ENCODE data around the gene ALDH1A1. TPM values are rescaled to one million over a fixed set of nuclear protein-coding genes. Genes with fewer than 3 reads are reported as not detected.

The ALDH1A1 gene
- total RNA-seq, 1 experiment from 2014 or later: 2.3 TPM

GRCh38 chr9:72928042-72928507 is 24.8 kb downstream of the ALDH1A1 start:
- Histone ChIP-seq H3K9me2 (ENCODE audit: insufficient read depth) (no peaks in the 10 kb centered on the region), H4K20me1 (ENCODE audit: insufficient read depth) (no peaks in the 10 kb centered on the region), H3K27me3 (ENCODE audit: insufficient read depth, low read depth) (no peaks in the 10 kb centered on the region), H3K36me3 (ENCODE audit: low read depth) (no peaks in the 10 kb centered on the region), H3K4me2 (no peak overlapping the region), H3K79me2 (ENCODE audit: low read depth) (no peaks in the 10 kb centered on the region), H3K27ac (no peak overlapping the region), H3K4me1 (replicated peaks; ENCODE audit: insufficient read depth) (no peaks in the 10 kb centered on the region), H3F3A (ENCODE audit: insufficient read depth, low read depth) (no peaks in the 10 kb centered on the region), H2AFZ (no peak overlapping the region), H3K4me3 (no peak overlapping the region), H3K9me3 (ENCODE audit: insufficient read depth, low read depth) (no peaks in the 10 kb centered on the region)
- DNase-seq: no peak
- intact Hi-C loops (cut with micrococcal nuclease; ENCODE audit: unreplicated experiment): no loop called here
- CTCF ChIA-PET: no interaction called here
- TF ChIP-seq CTCF (conservative IDR thresholded peaks at IDR 0.05) (no peak), EZH2 (IDR thresholded peaks at IDR 0.05; ENCODE audit: low read depth) (no peak)
- no TSS peak for BruUV-seq (replicated peaks)
- POLR2A ChIA-PET (ENCODE audit: unreplicated experiment): no interaction called here

- H3K9me3 ChIP-seq (ENCODE audit: insufficient read depth, low read depth): no peaks in the 10 kb centered on the region
- CTCF ChIA-PET: no interaction called here
These were observed 26.3 kb downstream of the ALDH1A1 start for GRCh38 chr9:72926506-72926905.

GRCh38 chr9:72925891-72926290 is 27.0 kb downstream of the ALDH1A1 start:
- H3K4me1 ChIP-seq (replicated peaks; ENCODE audit: insufficient read depth): no peaks in the 10 kb centered on the region
- ChIA-PET POLR2A (ENCODE audit: unreplicated experiment) (no interaction called here), CTCF (interaction anchor here (0.6 kb wide), 1 partner anchor 1952 kb away, joined by 5 read pairs; no protein-coding TSS in a partner anchor)
- no peak for TF ChIP-seq CTCF (conservative IDR thresholded peaks at IDR 0.05)
- TF ChIP-seq EZH2 (IDR thresholded peaks at IDR 0.05; ENCODE audit: low read depth): no peak
- DNase-seq: no peak
- no peaks in the 10 kb centered on the region for H3K79me2 ChIP-seq (ENCODE audit: low read depth)
- H4K20me1 ChIP-seq (ENCODE audit: insufficient read depth): no peaks in the 10 kb centered on the region
- no peaks in the 10 kb centered on the region for H3K27me3 ChIP-seq (ENCODE audit: insufficient read depth, low read depth)
- H3K36me3 ChIP-seq (ENCODE audit: low read depth): no peaks in the 10 kb centered on the region
- no peak overlapping the region for H3K27ac ChIP-seq
- intact Hi-C loops (cut with micrococcal nuclease; ENCODE audit: unreplicated experiment): no loop called here
- no peaks in the 10 kb centered on the region for H3K9me3 ChIP-seq (ENCODE audit: insufficient read depth, low read depth)
- BruUV-seq (replicated peaks): no TSS peak
- H3F3A ChIP-seq (ENCODE audit: insufficient read depth, low read depth): no peaks in the 10 kb centered on the region
- H2AFZ ChIP-seq: no peak overlapping the region
- no peaks in the 10 kb centered on the region for H3K9me2 ChIP-seq (ENCODE audit: insufficient read depth)
- H3K4me2 ChIP-seq: no peak overlapping the region
- no peak overlapping the region for H3K4me3 ChIP-seq

More at GRCh38 chr9:72926506-72926905, 26.3 kb downstream of the ALDH1A1 start:
- H3K4me1 ChIP-seq (replicated peaks; ENCODE audit: insufficient read depth): no peaks in the 10 kb centered on the region
- no peak overlapping the region for H3K4me2 ChIP-seq
- intact Hi-C loops (cut with micrococcal nuclease; ENCODE audit: unreplicated experiment): no loop called here
- no peaks in the 10 kb centered on the region for H3K79me2 ChIP-seq (ENCODE audit: low read depth)
- no peak overlapping the region for H3K4me3 ChIP-seq
- no peak overlapping the region for H3K27ac ChIP-seq
- POLR2A ChIA-PET (ENCODE audit: unreplicated experiment): no interaction called here
- H3K27me3 ChIP-seq (ENCODE audit: insufficient read depth, low read depth): no peaks in the 10 kb centered on the region
- no TSS peak for BruUV-seq (replicated peaks)
- no peak for DNase-seq
- H2AFZ ChIP-seq: no peak overlapping the region
- H3K9me2 ChIP-seq (ENCODE audit: insufficient read depth): no peaks in the 10 kb centered on the region
- H4K20me1 ChIP-seq (ENCODE audit: insufficient read depth): no peaks in the 10 kb centered on the region
- no peaks in the 10 kb centered on the region for H3F3A ChIP-seq (ENCODE audit: insufficient read depth, low read depth)
- H3K36me3 ChIP-seq (ENCODE audit: low read depth): no peaks in the 10 kb centered on the region
- TF ChIP-seq EZH2 (IDR thresholded peaks at IDR 0.05; ENCODE audit: low read depth) (no peak), CTCF (conservative IDR thresholded peaks at IDR 0.05) (no peak)

Data from PC-9 (cell line).